Adrenal gland (tissue), 12 donors: Measurements from ENCODE around the gene GLRA3. TPM values are rescaled to one million over a fixed set of nuclear protein-coding genes. Genes with fewer than 3 reads are reported as not detected.

Experiments
- DNase-seq, 7 donors: peaks; one replicate each; pipeline ENCODE4 v3.0.0-alpha.2; 2019 to 2020
- H3K27ac ChIP-seq, 5 donors: fragments of 200-600 bp; sonication (generic) in 4 of 5; 1 replicate in 3 of 5; 2 replicates in 2 of 5; pipeline versions ENCODE4 v1.5.1 to v1.8.0; 2016 to 2020; ENCODE audit warnings: mild to moderate bottlenecking in 1 of 5
- H3K27me3 ChIP-seq: fragments of 200-600 bp; 2 replicates; pipeline ENCODE4 v1.8.0; 2021
- H3K36me3 ChIP-seq, 2 donors: fragments of 200-600 bp; replicated peaks in 1 of 2; 1 replicate in 1 of 2; 2 replicates in 1 of 2; pipeline versions ENCODE4 v1.5.1 to v1.8.0; 2018 to 2022
- H3K4me1 ChIP-seq, 2 donors: fragments of 200-600 bp; replicated peaks in 1 of 2; 1 replicate in 1 of 2; 2 replicates in 1 of 2; pipeline versions ENCODE4 v1.5.1 to v1.8.0; 2018 to 2021
- H3K4me3 ChIP-seq, 4 donors: fragments of 200-600 bp; sonication (generic) in 3 of 4; one replicate each; pipeline ENCODE4 v1.5.1; 2016 to 2018
- H3K9me3 ChIP-seq, 3 donors: fragments of 200-600 bp; sonication (generic) in 1 of 3; replicated peaks in 1 of 3; 1 replicate in 2 of 3; 2 replicates in 1 of 3; pipeline versions ENCODE4 v1.5.1 to v1.8.0; 2016 to 2021
- POLR2A ChIP-seq, 2 donors: fragments of 450-650 bp; IDR thresholded peaks; one replicate each; pipeline ENCODE4 v1.6.1; 2017; ENCODE audit warnings: antibody characterized with exemption in 2 of 2, mild to moderate bottlenecking in 2 of 2, moderate library complexity in 1 of 2
- WGBS, 4 donors: extraction: QIAGEN DNeasy Blood & Tissue Kit in 2 of 4; methylation state at CpG; one replicate each; pipeline versions ENCODE4 v1.1.5 to v1.1.7; 2013 to 2017; 5-methylcytosine and 5-hydroxymethylcytosine counted together
- intact Hi-C, 2 donors: fragments of 100-400 bp; cut with DNase I; formaldehyde crosslinking; loops; one replicate each; pipeline versions ENCODE4 v1.14.1 to v1.15.0; 2022 to 2023
- polyA plus RNA-seq, 3 donors: library from polyadenylated mRNA; stranded (reverse); fragments of 200-250 nt in 2 of 3; fragments of 350-450 nt in 1 of 3; fragmentation: Illumina TruSeq in 1 of 3; extraction: RNeasy Lipid Tissue Mini Kit (QIAGEN cat#74804) in 1 of 3; gene quantifications; one replicate each; pipeline ENCODE4 v1.2.3, GENCODE V29; 2013 to 2014
- total RNA-seq, 9 donors: library from RNA; depleted of rRNA in 4 of 9; stranded (reverse); fragments of >200 nt in 4 of 9; fragments of 120-200 nt in 1 of 9; fragmentation: NEBNext Ultra II Directional in 1 of 9; extraction: Animal tissue kit (Norgen Biotek cat#: 25700) in 1 of 9; gene quantifications; one replicate each; pipeline versions ENCODE4 v1.1.0 to v1.2.4, GENCODE V29; 2013 to 2023
- TF ChIP-seq, protein P1 (sequence below), 6 experiments: fragments of 450-650 bp in 4 of 6; fragments of 200-600 bp in 2 of 6; sonication (generic) in 1 of 6; IDR thresholded peaks; 1 replicate in 5 of 6; 2 replicates in 1 of 6; pipeline versions ENCODE4 v1.5.1 to v1.8.0; 2016 to 2021; ENCODE audit warnings: antibody characterized with exemption in 6 of 6, mild to moderate bottlenecking in 2 of 6, moderate library complexity in 1 of 6
- donor health status: healthy with polysubstance abuse.
- donor health status: Bipolar disorder and iron deficiency.
- donor health status: DM: yes; HTN: yes; CAD: no.
- donor health status: DM: no; HTN: no; CAD: no.
- donor health status: DM: no; HTN: no; CAD: no.
- donor health status: DM: yes; HTN: yes; CAD: no.

GLRA3 gene
- total and polyA plus RNA-seq, 12 donors, result 0.03 to 2.2 (median 0.24) TPM; not detected in 3

DNA sequence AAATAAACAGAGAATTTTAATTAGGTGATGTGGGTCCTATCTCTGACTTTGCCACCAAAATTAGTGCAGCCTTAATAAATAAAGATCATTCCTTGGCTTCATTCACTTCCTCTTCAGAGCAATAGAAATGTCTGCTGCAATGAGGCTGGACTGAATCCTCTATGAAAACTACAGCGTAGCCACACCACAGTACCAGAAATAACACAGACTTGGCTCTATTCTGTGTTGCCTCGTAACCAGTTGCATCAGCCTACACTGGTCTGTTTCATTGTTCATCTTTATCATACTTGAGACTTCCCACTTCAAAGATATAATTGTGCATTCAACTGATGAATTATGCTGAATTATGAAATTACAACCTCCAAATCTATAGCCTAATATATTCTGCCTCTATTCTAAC lies 15.8 kb downstream of the GLRA3 start:
- no peak overlapping the region for H3K27ac ChIP-seq
- WGBS, 4 donors, result 52 to 81% (median 73%) methylated on average over 2 of the region's 2 CpGs
- no peaks in the 10 kb centered on the region for H3K4me1 ChIP-seq
- intact Hi-C loops, result no loop called here
- no peaks in the 10 kb centered on the region for H3K27me3 ChIP-seq
- TF ChIP-seq, protein P1, sequence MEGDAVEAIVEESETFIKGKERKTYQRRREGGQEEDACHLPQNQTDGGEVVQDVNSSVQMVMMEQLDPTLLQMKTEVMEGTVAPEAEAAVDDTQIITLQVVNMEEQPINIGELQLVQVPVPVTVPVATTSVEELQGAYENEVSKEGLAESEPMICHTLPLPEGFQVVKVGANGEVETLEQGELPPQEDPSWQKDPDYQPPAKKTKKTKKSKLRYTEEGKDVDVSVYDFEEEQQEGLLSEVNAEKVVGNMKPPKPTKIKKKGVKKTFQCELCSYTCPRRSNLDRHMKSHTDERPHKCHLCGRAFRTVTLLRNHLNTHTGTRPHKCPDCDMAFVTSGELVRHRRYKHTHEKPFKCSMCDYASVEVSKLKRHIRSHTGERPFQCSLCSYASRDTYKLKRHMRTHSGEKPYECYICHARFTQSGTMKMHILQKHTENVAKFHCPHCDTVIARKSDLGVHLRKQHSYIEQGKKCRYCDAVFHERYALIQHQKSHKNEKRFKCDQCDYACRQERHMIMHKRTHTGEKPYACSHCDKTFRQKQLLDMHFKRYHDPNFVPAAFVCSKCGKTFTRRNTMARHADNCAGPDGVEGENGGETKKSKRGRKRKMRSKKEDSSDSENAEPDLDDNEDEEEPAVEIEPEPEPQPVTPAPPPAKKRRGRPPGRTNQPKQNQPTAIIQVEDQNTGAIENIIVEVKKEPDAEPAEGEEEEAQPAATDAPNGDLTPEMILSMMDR (IDR thresholded peaks at IDR 0.05), result no peak
- TF ChIP-seq POLR2A (IDR thresholded peaks at IDR 0.05), result no peak
- H3K9me3 ChIP-seq, result no peaks in the 10 kb centered on the region
- H3K4me3 ChIP-seq, result no peak overlapping the region
- DNase-seq, result no peak
- no peaks in the 10 kb centered on the region for H3K36me3 ChIP-seq

DNA sequence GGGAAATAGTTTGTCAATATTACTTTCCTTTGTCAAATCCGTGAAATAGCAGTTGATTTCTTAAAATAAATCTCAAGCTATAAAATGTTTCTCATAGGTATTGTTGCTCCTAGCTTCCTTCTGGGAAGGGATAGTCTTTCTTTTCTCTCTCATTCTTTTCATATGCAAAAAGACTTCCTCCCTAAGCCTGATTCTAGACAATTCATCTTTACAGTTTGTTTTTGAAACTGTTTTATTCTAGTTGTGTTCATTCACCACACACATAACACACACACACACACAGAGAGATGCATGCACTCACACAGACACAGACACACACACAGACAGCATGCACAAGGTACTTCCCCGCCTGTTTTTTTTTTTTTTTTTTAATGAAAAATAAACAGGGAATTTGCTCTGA lies 18.2 kb downstream of the GLRA3 start:
- Histone ChIP-seq H3K4me1 (no peaks in the 10 kb centered on the region), H3K27ac (no peak overlapping the region), H3K9me3 (no peaks in the 10 kb centered on the region), H3K27me3 (no peaks in the 10 kb centered on the region), H3K36me3 (no peaks in the 10 kb centered on the region), H3K4me3 (no peak overlapping the region)
- intact Hi-C loops, result no loop called here
- DNase-seq, result no peak
- TF ChIP-seq POLR2A (IDR thresholded peaks at IDR 0.05), result no peak
- TF ChIP-seq, protein P1 (IDR thresholded peaks at IDR 0.05), result no peak
- WGBS, 4 donors, result 36 to 52% (median 42%) methylated on average over 2 of the region's 2 CpGs

DNA sequence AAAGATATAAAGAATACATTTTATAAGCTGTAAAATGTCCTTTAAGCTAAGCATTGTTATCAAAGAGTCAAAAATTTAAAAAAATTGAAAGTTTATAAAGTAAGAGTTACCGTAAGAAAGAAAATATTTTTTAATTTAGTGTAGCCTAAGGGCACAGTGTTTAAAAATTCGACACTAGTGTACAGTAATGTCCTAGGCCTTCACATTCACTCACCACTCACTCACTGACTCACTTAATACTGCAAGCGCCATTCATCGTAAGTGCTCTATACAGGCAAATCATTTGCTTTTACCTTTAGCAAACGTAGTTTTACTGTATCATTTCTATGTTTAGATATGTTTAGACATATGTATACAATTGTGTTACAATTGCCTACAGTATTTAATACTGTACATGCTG lies 20.2 kb downstream of the GLRA3 start:
- H3K27ac ChIP-seq, result no peak overlapping the region
- no peaks in the 10 kb centered on the region for H3K4me1 ChIP-seq
- no peaks in the 10 kb centered on the region for H3K27me3 ChIP-seq
- no peaks in the 10 kb centered on the region for H3K36me3 ChIP-seq
- H3K4me3 ChIP-seq, result no peak overlapping the region
- intact Hi-C loops, result no loop called here
- no peak for TF ChIP-seq POLR2A (IDR thresholded peaks at IDR 0.05)
- TF ChIP-seq, protein P1 (IDR thresholded peaks at IDR 0.05), result no peak
- 68 to 81% (median 75%) methylated on average over 5 of the region's 5 CpGs for WGBS, 4 donors
- no peak for DNase-seq
- no peaks in the 10 kb centered on the region for H3K9me3 ChIP-seq

DNA sequence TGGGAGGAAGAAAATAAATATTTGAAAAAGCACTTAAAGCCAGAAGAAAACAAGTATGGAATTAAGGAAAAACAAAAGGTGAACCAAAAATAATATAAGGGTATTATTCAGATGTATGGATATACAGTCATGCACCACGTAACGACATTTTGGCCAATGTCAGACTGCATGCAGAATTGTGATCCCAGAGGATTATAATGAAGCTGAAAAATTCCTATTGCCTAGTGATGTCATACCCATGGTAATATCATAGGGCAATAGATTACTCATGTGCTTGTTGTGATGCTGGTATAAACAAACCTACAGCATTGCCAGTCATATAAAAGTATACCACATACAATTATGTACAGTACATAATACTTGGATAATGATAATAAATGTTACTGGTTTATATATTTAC lies 20.9 kb downstream of the GLRA3 start:
- WGBS, 4 donors, result 74 to 87% (median 81%) methylated on average over 2 of the region's 2 CpGs
- intact Hi-C loops, result no loop called here
- Histone ChIP-seq H3K27ac (no peak overlapping the region), H3K4me3 (no peak overlapping the region), H3K36me3 (no peaks in the 10 kb centered on the region), H3K27me3 (no peaks in the 10 kb centered on the region), H3K9me3 (no peaks in the 10 kb centered on the region), H3K4me1 (no peaks in the 10 kb centered on the region)
- no peak for TF ChIP-seq POLR2A (IDR thresholded peaks at IDR 0.05)
- TF ChIP-seq, protein P1 (IDR thresholded peaks at IDR 0.05), result no peak
- no peak for DNase-seq
